Loucy (cell line): ENCODE data around the gene VWA3A.

Experiments used
- H2AFZ ChIP-seq: fragments of 200-600 bp; sonication (generic); 2 replicates; pipeline ENCODE4 v1.6.0; 2016; ENCODE audit warnings: antibody characterized with exemption, mild to moderate bottlenecking, low read length, moderate library complexity
- H3F3A ChIP-seq: fragments of 200-600 bp; 2 replicates; pipeline ENCODE4 v1.6.0; 2016; ENCODE audit warnings: antibody characterized with exemption, low read depth, mild to moderate bottlenecking
- H3K27me3 ChIP-seq: fragments of 200-600 bp; sonication (generic); 2 replicates; pipeline ENCODE4 v1.6.1; 2014; ENCODE audit warnings: low read length, mild to moderate bottlenecking; ENCODE audit not compliant: insufficient read depth, poor library complexity, severe bottlenecking
- H3K36me3 ChIP-seq: fragments of 200-600 bp; sonication (generic); 2 replicates; pipeline ENCODE4 v1.6.1; 2016; ENCODE audit warnings: low read length; ENCODE audit not compliant: insufficient read depth
- H3K4me1 ChIP-seq: fragments of 200-600 bp; sonication (generic); 2 replicates; pipeline ENCODE4 v1.5.1; 2014; ENCODE audit warnings: low read length, mild to moderate bottlenecking; ENCODE audit not compliant: insufficient read depth, poor library complexity, severe bottlenecking
- H3K4me2 ChIP-seq: fragments of 200-600 bp; sonication (generic); 2 replicates; pipeline ENCODE4 v1.6.0; 2014; ENCODE audit warnings: antibody characterized with exemption, low read length, low read depth, mild to moderate bottlenecking; ENCODE audit not compliant: poor library complexity, severe bottlenecking
- H3K4me3 ChIP-seq: fragments of 200-600 bp; sonication (generic); 2 replicates; pipeline ENCODE4 v1.5.1; 2014; ENCODE audit warnings: low read length, mild to moderate bottlenecking, mixed read lengths; ENCODE audit not compliant: poor library complexity, severe bottlenecking
- H3K79me2 ChIP-seq: fragments of 200-600 bp; sonication (generic); 2 replicates; pipeline ENCODE4 v1.6.1; 2014; ENCODE audit warnings: low read length; ENCODE audit not compliant: insufficient read depth
- H3K9ac ChIP-seq: fragments of 200-600 bp; sonication (generic); 2 replicates; pipeline ENCODE4 v1.6.0; 2014; ENCODE audit warnings: mild to moderate bottlenecking, low read depth, low read length, moderate library complexity; ENCODE audit not compliant: poor library complexity, severe bottlenecking
- H3K9me2 ChIP-seq: fragments of 200-600 bp; sonication (generic); replicated peaks from 2 replicates; pipeline ENCODE4 v1.6.1; 2016; ENCODE audit warnings: low read depth, low read length, mixed read lengths
- H3K9me3 ChIP-seq: fragments of 200-600 bp; sonication (generic); 2 replicates; pipeline ENCODE4 v1.6.1; 2014; ENCODE audit warnings: mild to moderate bottlenecking, antibody characterized with exemption, low read length, low read depth; ENCODE audit not compliant: insufficient read depth
- H4K20me1 ChIP-seq: fragments of 200-600 bp; sonication (generic); 2 replicates; pipeline ENCODE4 v1.6.0; 2014; ENCODE audit warnings: antibody characterized with exemption, low read length, mild to moderate bottlenecking; ENCODE audit not compliant: insufficient read depth, poor library complexity, severe bottlenecking
- CTCF ChIP-seq: fragments of 200-600 bp; sonication (generic); conservative IDR thresholded peaks from 2 replicates; pipeline ENCODE4 v1.5.1; 2014; ENCODE audit warnings: mild to moderate bottlenecking, antibody characterized with exemption, low read length
- EZH2phosphoT487 ChIP-seq: fragments of 200-600 bp; IDR thresholded peaks from 2 replicates; pipeline ENCODE4 v1.6.1; 2018; ENCODE audit warnings: antibody characterized with exemption, mild to moderate bottlenecking, moderate library complexity, borderline replicate concordance

Gene VWA3A

GRCh38 chr16:22163806-22164205, 71.5 kb downstream of the VWA3A start:
- no peaks in the 10 kb centered on the region for H3K79me2 ChIP-seq
- H3K4me3 ChIP-seq: no peak overlapping the region
- H2AFZ ChIP-seq: no peak overlapping the region
- H3K4me2 ChIP-seq: no peak overlapping the region
- no peaks in the 10 kb centered on the region for H3F3A ChIP-seq
- no peaks in the 10 kb centered on the region for H4K20me1 ChIP-seq
- no peaks in the 10 kb centered on the region for H3K27me3 ChIP-seq
- no peaks in the 10 kb centered on the region for H3K36me3 ChIP-seq
- H3K9ac ChIP-seq: no peak overlapping the region
- no peaks in the 10 kb centered on the region for H3K9me2 ChIP-seq
- no peaks in the 10 kb centered on the region for H3K9me3 ChIP-seq
- no peaks in the 10 kb centered on the region for H3K4me1 ChIP-seq
- TF ChIP-seq CTCF (no peak), EZH2phosphoT487 (no peak)

GRCh38 chr16:22164482-22164881, 72.1 kb downstream of the VWA3A start:
- Histone ChIP-seq H3K4me1 (no peaks in the 10 kb centered on the region), H3K9me3 (no peaks in the 10 kb centered on the region), H3K79me2 (no peaks in the 10 kb centered on the region), H3K36me3 (no peaks in the 10 kb centered on the region), H3K9me2 (no peaks in the 10 kb centered on the region), H3K4me2 (no peak overlapping the region), H4K20me1 (no peaks in the 10 kb centered on the region), H3F3A (no peaks in the 10 kb centered on the region), H2AFZ (no peak overlapping the region), H3K9ac (no peak overlapping the region), H3K4me3 (no peak overlapping the region), H3K27me3 (no peaks in the 10 kb centered on the region)
- no peak for TF ChIP-seq CTCF
- TF ChIP-seq EZH2phosphoT487: no peak

GRCh38 chr16:22165508-22166285, 73.4 kb downstream of the VWA3A start:
- Histone ChIP-seq H3F3A (no peaks in the 10 kb centered on the region), H3K79me2 (no peaks in the 10 kb centered on the region), H3K4me1 (no peaks in the 10 kb centered on the region), H2AFZ (no peak overlapping the region), H3K9me3 (no peaks in the 10 kb centered on the region), H3K9ac (no peak overlapping the region), H3K4me3 (no peak overlapping the region), H3K27me3 (no peaks in the 10 kb centered on the region), H3K9me2 (no peaks in the 10 kb centered on the region), H3K36me3 (no peaks in the 10 kb centered on the region), H3K4me2 (no peak overlapping the region), H4K20me1 (no peaks in the 10 kb centered on the region)
- no peak for TF ChIP-seq EZH2phosphoT487
- no peak for TF ChIP-seq CTCF
